NCI-H524 (cell line): ENCODE measurements around the gene EVPLL.
"Not testable (repeated sequence)": the region's sequence is repeated elsewhere in the genome, so short reads cannot be mapped to it uniquely, and the experiment has no call there.

ENCODE experiments used
- DNase-seq, 2 experiments: peaks; one replicate each; lab custom pipeline; 2025; lab: John Stamatoyannopoulos, UW

EVPLL gene

DNA sequence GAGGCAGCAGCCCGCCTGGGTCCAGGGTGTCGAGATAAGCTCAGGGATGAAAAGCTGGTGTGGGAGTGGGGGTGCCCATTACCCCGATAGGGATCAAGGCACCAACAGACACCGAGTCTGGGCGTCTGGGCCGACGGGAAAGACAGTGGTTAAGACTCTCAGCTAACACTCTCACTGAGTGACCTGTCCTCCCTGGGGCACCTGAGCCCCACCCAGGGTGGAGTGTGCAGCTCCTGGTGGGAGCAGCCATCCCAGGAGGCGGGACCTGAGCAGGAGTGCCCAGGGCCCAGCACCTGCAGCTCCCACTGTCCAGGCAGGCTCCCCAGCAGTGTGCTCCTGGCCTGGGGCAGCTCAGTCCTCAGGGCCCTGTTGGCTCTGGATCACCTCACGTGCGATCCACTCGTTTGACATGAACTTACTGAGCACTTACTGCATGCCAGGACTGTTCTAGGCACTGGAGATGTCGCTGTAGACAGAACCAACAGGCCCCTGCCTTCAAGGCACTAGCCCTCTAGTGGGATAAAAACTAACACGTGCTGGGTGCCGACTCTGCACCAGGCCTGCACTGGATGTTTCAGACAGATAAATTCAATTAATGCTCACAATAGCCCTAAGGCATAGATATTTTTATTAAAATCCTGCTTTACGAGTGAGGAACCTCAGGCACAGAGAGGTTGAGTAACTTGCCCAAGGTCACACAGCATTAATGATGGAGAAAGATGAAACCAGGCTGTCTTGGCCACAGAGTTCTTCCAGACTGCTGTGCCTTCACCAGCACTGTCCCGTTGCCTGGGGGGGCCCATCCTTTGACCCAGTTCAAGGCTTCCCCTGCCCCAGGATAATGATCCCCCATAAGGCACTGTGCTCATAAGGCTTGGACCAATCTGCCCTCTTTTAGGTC, 1.9 kb downstream of the EVPLL start:
- DNase-seq, result no peak

DNA sequence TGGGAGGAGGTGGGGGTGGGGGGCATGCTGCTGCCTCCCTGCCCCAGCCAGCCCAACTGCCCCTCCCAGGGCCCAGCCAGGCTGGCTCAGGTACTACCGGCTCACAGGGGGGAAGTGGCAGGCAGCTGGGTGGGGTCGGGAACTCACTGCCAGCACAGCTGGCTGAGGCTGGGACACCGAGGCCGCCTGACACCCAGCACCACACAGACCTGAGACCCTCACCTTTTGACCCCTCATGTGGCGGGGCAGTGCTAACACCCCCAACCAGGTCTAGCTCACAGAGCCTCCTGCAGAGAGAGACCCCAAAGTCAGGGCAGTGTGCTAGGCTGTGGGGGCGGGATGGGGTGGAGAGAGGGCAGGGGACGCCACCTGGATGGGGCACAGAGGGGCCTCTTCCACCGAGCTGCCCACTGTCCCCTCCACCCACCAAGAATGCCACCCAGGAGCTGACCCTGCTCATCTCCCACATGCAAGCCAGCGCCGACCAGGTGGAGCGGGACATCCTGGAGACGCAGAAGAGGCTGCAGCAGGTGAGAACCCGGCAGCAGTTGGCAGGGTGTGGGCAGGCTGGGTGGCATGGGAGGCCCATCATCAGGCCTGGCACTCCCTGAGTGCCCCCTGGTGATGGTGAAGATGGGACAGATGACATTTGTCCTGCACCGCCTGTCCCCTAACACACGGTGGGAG, 3.0 kb downstream of the EVPLL start:
- no peak for DNase-seq

DNA sequence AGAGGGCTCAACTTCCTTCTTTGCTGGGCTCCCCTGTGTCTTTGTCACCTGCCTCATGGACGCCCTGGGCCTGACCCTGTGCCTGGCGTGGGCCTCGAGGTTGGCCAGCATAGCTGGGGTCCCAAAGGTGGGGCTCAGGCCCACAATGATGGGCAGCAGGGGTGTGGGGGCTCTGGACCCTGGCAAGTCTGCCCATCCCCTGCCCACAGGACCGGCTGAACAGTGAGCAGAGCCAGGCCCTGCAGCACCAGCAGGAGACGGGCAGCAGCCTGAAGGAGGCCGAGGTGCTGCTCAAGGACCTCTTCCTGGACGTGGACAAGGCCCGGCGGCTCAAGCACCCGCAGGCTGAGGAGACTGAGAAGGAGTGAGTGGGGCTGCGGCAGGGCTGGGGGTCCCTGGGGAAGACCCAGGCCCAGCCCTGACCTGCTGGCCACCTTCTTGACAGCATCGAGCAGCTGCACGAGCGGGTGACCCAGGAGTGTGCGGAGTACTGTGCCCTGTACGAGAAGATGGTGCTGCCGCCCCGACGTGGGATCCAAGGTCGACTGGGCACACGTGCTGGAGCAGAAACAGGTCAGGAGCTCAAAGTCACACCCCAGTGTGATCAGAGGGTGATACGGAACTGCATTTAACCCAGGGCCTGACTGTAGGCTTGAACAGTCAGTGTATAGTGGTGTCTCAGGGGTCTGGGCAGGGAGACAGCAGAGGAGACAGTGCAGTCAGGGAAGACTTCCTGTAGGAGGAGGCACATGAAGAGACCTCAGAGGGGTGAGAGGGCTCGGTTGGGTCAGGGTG, 3.8 kb downstream of the EVPLL start:
- DNase-seq, result no peak

DNA sequence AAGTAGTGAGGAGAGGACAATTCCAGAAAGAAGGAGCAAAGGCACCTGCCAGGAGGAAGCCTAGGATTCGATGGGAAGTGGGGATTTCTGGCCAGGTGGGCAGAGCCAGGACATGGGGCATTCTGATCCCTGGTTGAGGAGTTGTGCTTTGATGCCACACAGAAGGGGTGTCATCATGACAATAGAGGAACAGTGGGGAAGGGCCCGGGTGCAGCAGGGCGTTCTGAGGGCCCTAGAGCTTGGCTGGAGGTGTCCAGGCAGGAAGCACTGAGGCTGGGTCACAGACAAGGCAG, 4.3 kb downstream of the EVPLL start:
- no peak for DNase-seq

DNA sequence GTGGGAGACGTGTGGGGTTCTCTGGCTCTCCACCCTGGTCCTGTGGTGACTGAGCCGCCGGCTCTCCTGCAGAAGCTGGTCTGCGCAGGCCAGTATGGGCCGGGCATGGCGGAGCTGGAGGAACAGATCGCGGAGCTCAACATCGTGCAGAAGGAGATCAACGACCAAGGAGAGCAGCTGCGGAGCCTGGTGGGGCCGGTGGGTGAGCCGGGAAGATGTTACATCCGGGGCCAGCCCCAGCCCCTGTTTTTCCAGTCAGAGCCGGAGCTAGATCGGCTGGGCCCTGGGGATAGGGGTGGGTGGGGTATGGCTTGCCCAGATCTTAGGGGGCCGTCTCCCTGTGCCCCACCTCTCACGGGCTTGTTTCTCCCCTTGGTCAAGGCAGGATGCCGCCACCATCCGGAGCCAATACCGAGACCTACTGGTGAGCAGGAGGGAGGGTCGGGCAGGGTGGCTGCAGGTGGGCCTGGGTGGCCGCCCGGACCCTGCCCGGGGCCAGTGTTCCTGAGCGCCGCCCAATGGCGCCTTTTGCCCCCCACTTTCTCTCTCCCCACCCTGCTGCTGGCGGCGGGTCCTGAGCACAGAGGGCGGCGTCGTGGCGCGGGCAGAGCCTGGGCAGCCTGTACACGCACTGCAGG, 5.0 kb downstream of the EVPLL start:
- DNase-seq, result no peak

DNA sequence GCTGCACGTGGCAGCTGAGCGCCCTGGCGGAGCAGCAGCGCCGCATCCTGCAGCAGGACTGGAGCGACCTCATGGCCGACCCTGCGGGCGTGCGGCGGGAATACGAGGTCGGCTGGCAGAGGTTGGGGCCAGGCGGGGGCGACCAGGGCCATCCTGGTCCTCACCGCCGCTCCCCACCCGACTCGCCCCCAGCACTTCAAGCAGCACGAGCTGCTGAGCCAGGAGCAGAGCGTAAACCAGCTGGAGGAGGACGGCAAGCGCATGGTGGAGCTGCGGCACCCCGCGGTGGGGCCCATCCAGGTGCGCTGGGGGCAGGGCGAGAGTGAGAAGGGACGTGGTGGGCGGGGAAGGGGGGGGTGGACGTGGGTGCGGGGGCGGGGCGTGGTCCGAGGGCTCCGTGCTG, 5.5 kb downstream of the EVPLL start:
- peak in 1 of 2 experiments; percentile 13 for DNase-seq

DNA sequence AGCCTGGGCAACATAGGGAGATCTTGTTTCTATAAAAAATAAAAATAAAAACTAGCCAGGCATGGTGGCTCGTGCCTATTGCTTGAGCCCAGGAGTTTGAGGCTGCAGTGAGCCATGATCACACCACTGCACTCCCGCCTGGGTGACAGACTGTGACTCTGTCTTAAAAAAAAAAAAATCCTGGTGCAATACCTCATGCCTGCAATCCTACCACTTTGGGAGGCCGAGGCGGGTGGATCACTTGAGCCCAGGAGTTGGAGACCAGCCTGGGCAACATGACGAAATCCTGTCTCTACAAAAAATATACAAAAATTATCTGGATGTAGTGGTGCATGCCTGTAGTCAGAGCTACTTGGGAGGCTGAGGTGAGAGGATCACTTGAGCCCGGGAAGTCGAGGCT, 6.7 kb downstream of the EVPLL start:
- not testable (repeated sequence) for DNase-seq

DNA sequence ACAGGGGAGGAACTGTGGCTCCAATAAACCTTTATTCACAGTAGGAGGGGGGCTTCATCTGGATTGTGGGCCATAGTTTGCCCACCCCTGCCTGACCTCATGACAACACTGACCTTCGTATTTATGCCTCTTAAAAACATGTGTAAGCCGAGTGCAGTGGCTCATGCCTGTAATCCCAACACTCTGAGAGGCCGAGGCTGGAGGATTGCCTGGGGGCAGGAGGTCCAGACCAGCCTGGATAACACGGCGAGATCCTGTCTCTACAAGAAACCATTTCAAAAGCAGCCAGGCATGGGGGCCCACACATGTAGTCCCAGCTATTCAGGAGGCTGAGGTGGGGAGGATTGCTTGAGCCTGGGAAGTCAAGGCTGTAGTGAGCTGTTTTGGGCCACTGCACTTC, 10.0 kb downstream of the EVPLL start:
- not testable (repeated sequence) for DNase-seq

DNA sequence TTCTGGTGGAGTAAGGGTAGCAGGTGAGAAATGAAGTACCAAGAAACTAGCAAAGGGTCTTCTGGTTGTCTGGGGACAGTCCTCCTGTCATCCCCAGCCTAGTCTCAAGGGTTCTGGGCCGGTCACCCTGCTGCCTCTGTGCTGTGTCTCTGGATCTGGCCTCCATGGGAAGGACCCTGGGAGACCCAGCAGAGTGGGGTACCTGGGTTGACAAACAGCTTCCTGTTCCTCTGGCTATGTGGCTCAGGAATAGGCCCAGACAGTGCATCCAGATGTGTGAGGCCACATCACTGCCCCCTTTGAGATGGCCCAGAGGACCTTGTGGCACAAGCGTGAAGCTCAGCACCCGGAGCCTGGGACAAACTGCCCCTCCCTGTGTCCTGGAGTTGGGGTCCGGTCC, 10.7 kb downstream of the EVPLL start:
- not testable (repeated sequence) for DNase-seq

DNA sequence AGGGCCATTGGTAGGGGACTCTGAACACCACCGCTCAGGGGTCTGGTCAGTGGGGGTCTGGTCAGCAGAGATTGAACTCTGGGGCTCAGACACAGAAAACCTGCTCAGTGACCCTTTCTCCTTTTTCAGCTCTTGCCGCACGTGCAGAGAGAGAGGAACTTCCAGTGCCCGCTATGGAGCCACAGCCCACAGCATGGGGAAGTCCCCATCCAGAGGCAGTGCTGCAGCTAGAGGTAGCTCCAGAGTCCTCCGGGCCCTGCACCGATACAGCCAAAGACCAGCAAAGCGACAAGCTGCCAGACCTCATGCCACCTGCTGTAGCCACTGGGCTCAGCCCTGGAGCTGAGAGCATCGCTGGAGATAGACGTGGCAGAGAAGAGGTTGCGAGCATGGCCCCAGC, 11.2 kb downstream of the EVPLL start:
- not testable (repeated sequence) for DNase-seq

DNA sequence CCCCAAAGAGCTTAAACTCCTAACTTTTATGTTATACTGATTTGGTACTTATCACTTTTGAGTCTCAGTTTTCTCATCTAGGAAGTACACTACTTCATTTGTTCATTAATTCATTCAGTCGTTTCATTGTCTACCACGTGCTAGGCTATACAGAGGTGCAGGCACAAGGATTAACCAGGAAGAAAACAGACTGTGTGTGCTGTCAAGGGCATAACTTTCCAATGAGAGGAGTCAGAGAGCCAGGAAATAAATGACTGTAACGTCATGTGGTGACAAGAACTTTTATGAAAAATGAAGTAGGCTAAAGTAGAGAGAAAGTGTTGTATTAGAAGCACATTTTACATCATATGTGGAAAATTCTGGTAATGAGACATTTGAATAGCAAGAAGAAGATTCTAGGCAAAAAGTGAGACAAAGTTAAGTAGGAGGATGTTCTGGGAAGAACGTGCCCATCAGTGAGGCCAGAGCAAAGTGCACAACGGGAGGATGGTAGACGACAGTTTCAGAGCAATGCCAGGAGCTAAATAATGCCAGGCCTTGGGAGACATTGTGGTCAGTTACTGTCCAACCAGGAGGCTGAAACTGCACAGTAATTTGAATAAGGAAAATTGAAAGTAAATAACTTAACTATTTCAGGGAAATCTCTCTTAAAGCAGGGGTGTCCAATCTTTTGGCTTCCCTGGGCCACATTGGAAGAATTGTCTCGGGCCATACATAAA, 24.5 kb downstream of the EVPLL start:
- not testable (repeated sequence) for DNase-seq

DNA sequence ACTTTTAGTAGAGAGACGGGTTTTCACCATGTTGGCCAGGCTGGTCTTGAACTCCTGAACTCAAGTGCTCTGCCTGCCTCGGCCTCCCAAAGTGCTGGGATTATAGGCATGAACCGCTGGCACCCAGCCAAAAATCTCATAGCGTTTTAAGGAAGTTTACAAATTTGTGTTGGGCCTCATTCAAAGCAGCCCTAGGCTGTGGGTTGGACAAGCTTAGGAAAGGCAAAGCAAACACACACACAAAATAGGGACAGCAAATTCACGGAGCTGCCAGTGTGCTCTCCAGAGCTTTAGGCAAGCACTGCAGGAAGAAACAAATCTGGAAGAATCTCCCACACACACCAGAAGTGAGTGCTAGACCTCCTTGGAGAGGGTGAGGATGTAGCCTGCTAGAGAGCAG, 25.6 kb downstream of the EVPLL start:
- DNase-seq, result not testable (repeated sequence)

DNA sequence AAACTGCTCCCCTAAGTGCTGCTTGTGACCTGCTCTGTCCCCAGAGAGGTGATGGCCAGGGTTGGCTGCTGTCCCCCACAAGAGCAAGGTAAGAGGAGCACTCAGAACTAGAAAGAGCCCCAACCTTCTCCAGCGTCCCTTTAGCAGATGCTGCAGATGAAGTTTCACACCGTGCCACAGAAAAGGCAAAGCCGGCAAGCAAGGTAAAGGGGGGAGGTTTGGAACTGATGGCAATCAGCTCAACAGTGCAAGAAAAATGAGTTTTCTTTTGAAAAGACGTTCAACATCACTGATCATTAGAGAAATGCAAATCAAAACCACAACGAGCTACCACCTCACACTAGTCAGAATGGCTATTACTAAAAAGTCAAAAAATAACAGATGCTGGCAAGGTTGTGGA, 26.0 kb downstream of the EVPLL start:
- not testable (repeated sequence) for DNase-seq

DNA sequence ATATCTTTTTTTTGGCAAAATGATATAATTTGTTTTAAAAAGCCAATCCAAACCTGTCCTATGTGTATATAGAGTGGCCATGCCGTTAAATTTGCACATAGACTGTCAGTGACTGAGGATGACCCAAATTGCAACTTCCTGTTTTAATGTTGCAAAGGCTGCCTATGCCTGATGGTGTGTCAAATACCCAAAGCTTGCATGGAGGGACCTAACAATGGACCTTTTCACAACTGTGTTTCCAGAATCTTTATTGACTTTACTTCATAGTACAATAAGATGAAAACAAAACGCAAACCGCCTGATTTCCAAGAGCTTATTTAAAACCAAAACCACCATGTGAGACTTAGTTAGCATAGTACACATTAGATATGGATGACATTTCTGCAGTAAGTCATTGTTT, 31.3 kb downstream of the EVPLL start:
- DNase-seq, result not testable (repeated sequence)

DNA sequence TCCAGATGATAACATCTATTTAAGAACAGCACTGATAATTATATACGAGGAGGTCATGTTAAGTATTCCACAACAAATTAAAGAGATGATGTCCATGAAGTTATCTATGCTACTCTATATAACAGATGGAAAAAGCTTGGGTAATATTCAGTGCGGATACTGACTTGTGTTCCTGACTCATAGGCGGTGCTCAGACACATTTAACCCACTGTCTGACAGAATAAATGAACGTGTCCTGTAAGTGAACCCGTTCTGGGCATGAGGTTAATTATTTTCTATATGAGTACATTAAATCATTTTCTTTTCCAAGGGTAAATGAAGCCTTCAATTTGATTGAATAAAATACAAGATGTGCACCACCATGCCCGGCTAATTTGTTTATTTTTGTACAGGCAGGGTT, 31.7 kb downstream of the EVPLL start:
- not testable (repeated sequence) for DNase-seq

DNA sequence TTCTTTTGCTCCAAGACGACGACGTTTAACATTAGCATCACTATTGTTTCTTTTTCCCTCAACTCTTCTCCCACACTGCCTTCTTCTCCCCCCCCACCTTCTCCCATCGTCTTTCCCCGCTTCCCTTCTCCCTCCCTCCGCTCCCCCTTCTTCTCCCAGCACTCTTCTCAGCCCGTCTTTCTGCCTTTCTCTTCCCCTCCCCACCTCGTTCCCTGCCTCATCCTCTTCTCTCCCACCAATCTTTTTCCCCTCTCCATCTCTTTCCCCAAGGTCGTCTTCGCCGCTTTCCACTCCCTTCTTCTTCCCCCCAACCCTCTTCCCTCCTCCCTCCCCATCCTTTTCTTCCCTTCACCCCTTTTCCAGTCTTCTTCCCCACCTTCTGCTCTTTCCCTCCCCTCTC, 33.2 kb downstream of the EVPLL start:
- DNase-seq, result peak in 1 of 2 experiments; percentile 44

DNA sequence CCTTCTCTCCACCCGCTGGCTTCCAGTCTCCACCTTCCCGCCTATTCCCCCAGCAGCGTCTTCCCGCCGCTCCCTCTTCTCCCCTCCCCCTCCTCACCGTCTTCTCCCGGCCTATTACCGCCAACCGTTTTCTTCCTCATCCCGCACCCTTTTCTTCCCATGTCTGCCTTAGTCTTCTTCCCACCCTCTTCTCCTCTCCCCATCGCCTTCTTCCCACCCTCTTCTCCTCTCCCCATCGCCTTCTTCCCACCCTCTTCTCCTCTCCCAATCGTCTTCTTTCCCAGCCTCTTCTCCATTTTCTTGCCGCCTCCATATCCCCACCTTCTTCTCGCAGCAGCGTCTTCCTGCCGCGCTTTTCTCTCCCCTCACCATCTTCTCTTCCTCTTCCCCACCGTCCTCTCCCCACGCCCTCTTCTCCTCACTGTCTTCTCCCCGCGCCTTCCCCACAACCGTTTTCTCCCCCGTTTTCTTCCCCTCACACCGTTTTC, 33.8 kb downstream of the EVPLL start:
- peak in 1 of 2 experiments; percentile 27 for DNase-seq

DNA sequence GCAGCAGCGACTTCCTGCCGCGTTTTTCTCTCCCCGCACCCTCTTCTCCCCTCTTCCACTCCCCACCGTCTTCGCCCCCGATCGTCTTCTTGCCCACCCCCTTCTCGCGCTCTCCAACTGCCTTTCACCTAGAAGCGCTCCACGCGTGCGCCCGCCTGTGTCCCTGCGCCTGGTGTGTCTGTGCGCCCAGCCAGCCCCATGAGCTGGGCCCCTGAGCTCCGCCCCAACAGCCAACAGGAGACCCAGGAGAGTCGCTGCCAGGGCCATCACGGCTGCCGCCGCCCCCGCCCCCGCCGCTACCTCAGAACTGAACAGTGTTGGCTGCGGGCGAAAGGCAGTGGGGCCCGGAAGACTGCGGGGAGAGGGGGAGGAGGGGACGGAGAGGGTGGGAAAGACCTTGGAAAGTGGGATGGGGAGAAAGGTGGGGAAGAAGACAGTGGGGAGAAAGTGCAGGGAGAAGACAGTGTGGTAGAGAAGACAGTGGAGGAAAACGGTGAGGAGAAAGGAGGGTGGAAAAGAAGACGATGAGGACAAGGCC, 34.5 kb downstream of the EVPLL start:
- DNase-seq, result not testable (repeated sequence)

DNA sequence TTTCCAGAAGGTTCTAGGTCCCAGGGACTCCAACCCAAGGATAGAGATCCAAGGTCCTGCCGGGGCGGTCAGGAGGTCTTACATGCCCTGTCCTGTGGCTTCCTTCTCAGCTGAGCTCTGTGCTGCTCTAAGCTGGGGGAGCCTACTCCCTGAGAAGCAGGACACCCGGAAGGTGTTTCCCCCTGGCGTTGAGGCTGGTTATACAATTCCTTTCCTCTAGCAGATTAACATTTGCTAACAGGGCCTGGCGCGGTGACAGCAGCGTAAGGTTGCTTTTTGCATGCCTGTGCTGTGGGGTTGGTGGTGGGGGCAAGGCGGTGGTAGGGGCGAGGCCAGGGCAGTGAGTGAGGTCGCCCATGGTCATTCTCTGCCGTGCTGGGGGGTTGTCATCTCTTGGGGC, 43.9 kb downstream of the EVPLL start:
- not testable (repeated sequence) for DNase-seq

DNA sequence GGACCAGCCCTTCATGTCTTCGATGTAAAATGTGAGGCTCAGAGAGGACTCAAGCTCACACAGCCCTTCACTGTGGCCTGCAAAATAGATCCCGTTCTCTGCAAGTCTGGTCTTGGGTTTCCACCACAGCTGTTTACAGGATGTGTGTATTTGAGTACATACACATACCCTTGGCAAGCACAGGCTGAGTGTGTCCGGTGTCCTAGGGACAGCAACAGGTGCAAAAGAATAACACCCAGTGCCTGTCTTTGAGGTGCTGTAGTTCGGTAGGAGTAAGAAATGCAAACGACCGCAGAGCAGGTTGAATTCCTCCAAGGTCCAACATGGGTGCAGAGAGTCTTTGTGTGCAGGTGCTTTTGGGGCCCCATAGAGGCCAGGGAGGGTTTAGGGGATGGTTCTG, 44.9 kb downstream of the EVPLL start:
- DNase-seq, result not testable (repeated sequence)

DNA sequence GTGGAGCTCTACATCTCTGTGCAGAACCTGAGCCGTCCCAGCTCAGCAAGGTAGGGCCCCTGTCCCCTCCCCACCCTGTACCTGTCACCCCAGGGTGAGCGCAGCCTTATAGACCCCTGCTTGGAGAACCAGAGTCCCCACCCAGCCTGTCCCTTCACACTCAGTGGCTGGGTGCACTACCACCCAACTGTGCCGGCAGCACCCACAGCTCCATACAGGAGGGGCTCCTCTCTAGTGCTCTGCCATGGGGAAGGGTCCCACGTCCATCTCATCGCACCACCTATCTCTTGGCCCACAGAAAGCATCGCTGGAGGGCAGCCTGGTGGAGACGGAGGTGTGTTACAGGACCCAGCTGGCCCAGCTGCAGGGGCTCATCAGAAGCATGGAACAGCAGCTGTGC, 45.4 kb downstream of the EVPLL start:
- DNase-seq, result not testable (repeated sequence)
